ENCODE results near the gene SHISA5.

SHISA5 gene

GRCh38 chr3:48514431-48515227 lies 10.7 kb upstream of the SHISA5 start:
- no peak overlapping the region for H3K4me2 ChIP-seq (ENCODE audit: insufficient read depth, low read length)

GRCh38 chr3:48511551-48511950 lies 7.6 kb upstream of the SHISA5 start:
- H3K4me3 ChIP-seq (ENCODE audit: low read depth in 1 of 2, low read length in 2 of 2), result no peak overlapping the region
- DNase-seq (no peak), ATAC-seq (ENCODE audit: insufficient read depth, low read depth) (no peak)
- H3K4me1 ChIP-seq (ENCODE audit: insufficient read depth, low read length), result peaks cover 18% of the 10 kb centered on the region
- H3K79me2 ChIP-seq (ENCODE audit: insufficient read depth, low read length), result no peaks in the 10 kb centered on the region
- no peak for TF ChIP-seq EZH2 (IDR thresholded peaks at IDR 0.05; ENCODE audit: borderline replicate concordance, low read depth, low read length, severe bottlenecking)
- no peak for TF ChIP-seq CTCF (IDR thresholded peaks at IDR 0.05; ENCODE audit: borderline replicate concordance, extremely low read depth, low read length, poor library complexity, severe bottlenecking)
- no peak overlapping the region for H3K27ac ChIP-seq (ENCODE audit: low read length)
- peaks cover 12% of the 10 kb centered on the region for H3K27me3 ChIP-seq (ENCODE audit: insufficient read depth, low read length, poor library complexity)
- H3K9ac ChIP-seq (ENCODE audit: low read depth, low read length), result no peak overlapping the region
- no peaks in the 10 kb centered on the region for H3K36me3 ChIP-seq (ENCODE audit: insufficient read depth, low read length)
- H3K4me2 ChIP-seq (ENCODE audit: insufficient read depth, low read length), result no peak overlapping the region
- peaks cover 10% of the 10 kb centered on the region; the same call in 1 of the 2 replicates for H4K20me1 ChIP-seq (ENCODE audit: insufficient read depth, low read length)
- H3K9me3 ChIP-seq (ENCODE audit: insufficient read depth, low read length, severe bottlenecking), result no peaks in the 10 kb centered on the region
- no peak overlapping the region for H2AFZ ChIP-seq (ENCODE audit: low read depth, low read length)

More at GRCh38 chr3:48514431-48515227, 10.7 kb upstream of the SHISA5 start:
- Histone ChIP-seq H3K4me1 (ENCODE audit: insufficient read depth, low read length) (peaks cover 13% of the 10 kb centered on the region), H3K9me3 (ENCODE audit: insufficient read depth, low read length, severe bottlenecking) (no peaks in the 10 kb centered on the region), H2AFZ (ENCODE audit: low read depth, low read length) (no peak overlapping the region), H3K4me3 (ENCODE audit: low read depth in 1 of 2, low read length in 2 of 2) (no peak overlapping the region), H3K27ac (ENCODE audit: low read length) (no peak overlapping the region), H4K20me1 (ENCODE audit: insufficient read depth, low read length) (peaks cover 13% of the 10 kb centered on the region), H3K9ac (ENCODE audit: low read depth, low read length) (no peak overlapping the region), H3K27me3 (ENCODE audit: insufficient read depth, low read length, poor library complexity) (peaks cover 12% of the 10 kb centered on the region), H3K79me2 (ENCODE audit: insufficient read depth, low read length) (no peaks in the 10 kb centered on the region), H3K36me3 (ENCODE audit: insufficient read depth, low read length) (no peaks in the 10 kb centered on the region)
- ATAC-seq (ENCODE audit: insufficient read depth, low read depth) (peak; percentile 94), DNase-seq (peak; percentile 82)
- no peak for TF ChIP-seq EZH2 (IDR thresholded peaks at IDR 0.05; ENCODE audit: borderline replicate concordance, low read depth, low read length, severe bottlenecking)
- TF ChIP-seq CTCF (IDR thresholded peaks at IDR 0.05; ENCODE audit: borderline replicate concordance, extremely low read depth, low read length, poor library complexity, severe bottlenecking), result no peak

GRCh38 chr3:48507256-48508061 lies 3.5 kb upstream of the SHISA5 start:
- no peaks in the 10 kb centered on the region for H3K36me3 ChIP-seq (ENCODE audit: insufficient read depth, low read length)
- ATAC-seq (ENCODE audit: insufficient read depth, low read depth) (peak; percentile 94), DNase-seq (peak; percentile 78)
- no peak overlapping the region for H3K4me2 ChIP-seq (ENCODE audit: insufficient read depth, low read length)
- H3K9ac ChIP-seq (ENCODE audit: low read depth, low read length), result no peak overlapping the region
- no peak for TF ChIP-seq EZH2 (IDR thresholded peaks at IDR 0.05; ENCODE audit: borderline replicate concordance, low read depth, low read length, severe bottlenecking)
- TF ChIP-seq CTCF (IDR thresholded peaks at IDR 0.05; ENCODE audit: borderline replicate concordance, extremely low read depth, low read length, poor library complexity, severe bottlenecking), result peak; percentile 77
- H3K4me1 ChIP-seq (ENCODE audit: insufficient read depth, low read length), result peaks cover 5% of the 10 kb centered on the region; the same call in 1 of the 2 replicates
- H3K9me3 ChIP-seq (ENCODE audit: insufficient read depth, low read length, severe bottlenecking), result no peaks in the 10 kb centered on the region
- H2AFZ ChIP-seq (ENCODE audit: low read depth, low read length), result no peak overlapping the region
- no peaks in the 10 kb centered on the region for H3K79me2 ChIP-seq (ENCODE audit: insufficient read depth, low read length)
- no peak overlapping the region for H3K4me3 ChIP-seq (ENCODE audit: low read depth in 1 of 2, low read length in 2 of 2)
- H4K20me1 ChIP-seq (ENCODE audit: insufficient read depth, low read length), result peaks cover 8% of the 10 kb centered on the region
- H3K27me3 ChIP-seq (ENCODE audit: insufficient read depth, low read length, poor library complexity), result peaks cover 21% of the 10 kb centered on the region
- H3K27ac ChIP-seq (ENCODE audit: low read length), result no peak overlapping the region
